HG02885 (cell line): Measurements from ENCODE around the gene SEMA5B.

Source experiments
- ATAC-seq: cut with Tn5 transposase; IDR thresholded peaks from one replicate; pipeline ENCODE4 v1.9.1; 2021; ENCODE audit warnings: mild to moderate bottlenecking; ENCODE audit not compliant: unreplicated experiment, poor library complexity

The SEMA5B gene

GRCh38 chr3:122912772-122913538 is 114.6 kb downstream of the SEMA5B start:
- no peak for ATAC-seq

GRCh38 chr3:122911901-122912300 is 115.7 kb downstream of the SEMA5B start:
- no peak for ATAC-seq

- no peak for ATAC-seq
Measured at GRCh38 chr3:122908251-122908650, 119.3 kb downstream of the SEMA5B start.

GRCh38 chr3:122907471-122907870 is 120.1 kb downstream of the SEMA5B start:
- ATAC-seq = no peak

GRCh38 chr3:122903171-122903570 is 124.4 kb downstream of the SEMA5B start:
- ATAC-seq = no peak

GRCh38 chr3:122902326-122902725 is 125.2 kb downstream of the SEMA5B start:
- no peak for ATAC-seq

GRCh38 chr3:122898298-122898697 is 129.3 kb downstream of the SEMA5B start:
- no peak for ATAC-seq

- ATAC-seq = no peak
Measured at GRCh38 chr3:122893754-122894668, 133.6 kb downstream of the SEMA5B start.

- no peak for ATAC-seq
Measured at GRCh38 chr3:122893282-122893681, 134.3 kb downstream of the SEMA5B start.

- no peak for ATAC-seq
Measured at GRCh38 chr3:122892118-122892960, 135.2 kb downstream of the SEMA5B start.

GRCh38 chr3:122890720-122891220 is 136.8 kb downstream of the SEMA5B start:
- no peak for ATAC-seq

GRCh38 chr3:122890077-122890719 is 137.4 kb downstream of the SEMA5B start:
- peak; percentile 56 for ATAC-seq

- no peak for ATAC-seq
Measured at GRCh38 chr3:122886946-122887345, 140.6 kb downstream of the SEMA5B start.

- no peak for ATAC-seq
Measured at GRCh38 chr3:122886251-122886650, 141.3 kb downstream of the SEMA5B start.

GRCh38 chr3:122882361-122882947 is 145.1 kb downstream of the SEMA5B start:
- no peak for ATAC-seq

- ATAC-seq = no peak
Measured at GRCh38 chr3:122880624-122881023, 146.9 kb downstream of the SEMA5B start.

- no peak for ATAC-seq
Measured at GRCh38 chr3:122880173-122880572, 147.4 kb downstream of the SEMA5B start.

- ATAC-seq = no peak
Measured at GRCh38 chr3:122875547-122876127, 151.9 kb downstream of the SEMA5B start.
